ENCODE results near the gene R3HDM2. TPM values are rescaled to one million over a fixed set of nuclear protein-coding genes. Genes with fewer than 3 reads are reported as not detected.
"Not testable (repeated sequence)": the region's sequence is repeated elsewhere in the genome, so short reads cannot be mapped to it uniquely, and the experiment has no call there.

Gene R3HDM2
- total RNA-seq, 2 experiments from 2014 or later, result 22.8 to 24.2 TPM

GRCh38 chr12:57429473-57430111 lies 1.3 kb downstream of the R3HDM2 start:
- Mint-ChIP-seq H3K4me1 (peaks cover 29% of the 10 kb centered on the region), H3K9me3 (no peaks in the 10 kb centered on the region), H3K27ac (peak overlapping the region; percentile 98), H3K4me3 (peak overlapping the region; percentile 98), H3K36me3 (peaks cover 15% of the 10 kb centered on the region), H3K27me3 (peaks cover 3% of the 10 kb centered on the region)
- no peak for DNase-seq

- Mint-ChIP-seq H3K36me3 (peaks cover 17% of the 10 kb centered on the region), H3K27me3 (peaks cover 3% of the 10 kb centered on the region), H3K27ac (peak overlapping the region; percentile 98), H3K4me3 (peak overlapping the region; percentile 98), H3K4me1 (peaks cover 29% of the 10 kb centered on the region), H3K9me3 (no peaks in the 10 kb centered on the region)
- DNase-seq, result no peak
Measured at GRCh38 chr12:57428965-57429364, 1.9 kb downstream of the R3HDM2 start.

DNA sequence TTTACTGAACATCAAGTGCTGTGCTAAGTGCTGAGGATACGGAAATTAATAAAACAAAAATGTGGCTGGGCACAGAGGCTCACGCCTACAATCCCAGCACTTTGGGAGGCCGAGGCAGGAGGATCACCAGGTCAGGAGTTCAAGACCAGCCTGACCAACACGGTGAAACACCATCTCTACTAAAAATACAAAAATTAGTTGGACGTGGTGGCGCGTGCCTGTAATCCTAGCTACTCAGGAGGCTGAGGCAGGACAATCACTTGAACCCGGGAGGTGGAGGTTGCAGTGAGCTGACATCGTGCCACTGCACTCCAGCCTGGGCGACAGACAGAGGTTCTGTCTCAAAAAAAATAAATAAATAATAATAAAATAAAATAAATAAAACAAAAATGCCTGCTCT lies 3.9 kb downstream of the R3HDM2 start:
- not testable (repeated sequence) for H3K27me3 Mint-ChIP-seq, H3K9me3 Mint-ChIP-seq, H3K27ac Mint-ChIP-seq, H3K4me3 Mint-ChIP-seq, DNase-seq
- Mint-ChIP-seq H3K36me3 (peaks cover 21% of the 10 kb centered on the region), H3K4me1 (peaks cover 33% of the 10 kb centered on the region)

GRCh38 chr12:57420482-57420881 lies 10.4 kb downstream of the R3HDM2 start:
- no peaks in the 10 kb centered on the region for H3K9me3 Mint-ChIP-seq
- H3K4me1 Mint-ChIP-seq, result peaks cover 16% of the 10 kb centered on the region
- no peak overlapping the region for H3K4me3 Mint-ChIP-seq
- peaks cover 9% of the 10 kb centered on the region for H3K36me3 Mint-ChIP-seq
- no peaks in the 10 kb centered on the region for H3K27me3 Mint-ChIP-seq
- H3K27ac Mint-ChIP-seq, result no peak overlapping the region
- no peak for DNase-seq

- Mint-ChIP-seq H3K4me3 (no peak overlapping the region), H3K36me3 (peaks cover 9% of the 10 kb centered on the region), H3K4me1 (peaks cover 19% of the 10 kb centered on the region), H3K9me3 (no peaks in the 10 kb centered on the region), H3K27ac (no peak overlapping the region), H3K27me3 (no peaks in the 10 kb centered on the region)
- no peak for DNase-seq
Measured at GRCh38 chr12:57419495-57419894, 11.3 kb downstream of the R3HDM2 start.

DNA sequence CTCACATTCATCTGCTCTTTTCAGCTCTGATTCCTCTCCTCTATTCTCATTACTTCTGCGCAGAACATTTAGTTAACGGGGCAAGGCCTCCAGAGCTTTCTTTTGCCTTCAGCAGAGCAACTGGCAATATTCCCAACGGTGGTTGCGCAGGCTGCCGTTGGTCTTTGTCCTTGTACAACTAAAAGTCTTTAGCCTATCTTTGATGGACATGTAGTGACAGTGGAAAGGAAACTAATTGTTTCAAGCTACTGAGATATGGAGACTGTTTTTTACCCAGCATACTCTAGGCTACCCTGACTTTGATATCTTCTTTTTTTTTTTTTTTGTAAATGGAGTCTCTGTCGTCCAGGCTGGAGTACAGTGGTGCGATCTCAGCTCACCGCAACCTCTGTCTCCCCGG lies 12.6 kb downstream of the R3HDM2 start:
- Mint-ChIP-seq H3K4me3 (no peak overlapping the region), H3K36me3 (peaks cover 8% of the 10 kb centered on the region), H3K4me1 (peaks cover 19% of the 10 kb centered on the region), H3K9me3 (no peaks in the 10 kb centered on the region), H3K27ac (no peak overlapping the region), H3K27me3 (no peaks in the 10 kb centered on the region)
- no peak for DNase-seq

DNA sequence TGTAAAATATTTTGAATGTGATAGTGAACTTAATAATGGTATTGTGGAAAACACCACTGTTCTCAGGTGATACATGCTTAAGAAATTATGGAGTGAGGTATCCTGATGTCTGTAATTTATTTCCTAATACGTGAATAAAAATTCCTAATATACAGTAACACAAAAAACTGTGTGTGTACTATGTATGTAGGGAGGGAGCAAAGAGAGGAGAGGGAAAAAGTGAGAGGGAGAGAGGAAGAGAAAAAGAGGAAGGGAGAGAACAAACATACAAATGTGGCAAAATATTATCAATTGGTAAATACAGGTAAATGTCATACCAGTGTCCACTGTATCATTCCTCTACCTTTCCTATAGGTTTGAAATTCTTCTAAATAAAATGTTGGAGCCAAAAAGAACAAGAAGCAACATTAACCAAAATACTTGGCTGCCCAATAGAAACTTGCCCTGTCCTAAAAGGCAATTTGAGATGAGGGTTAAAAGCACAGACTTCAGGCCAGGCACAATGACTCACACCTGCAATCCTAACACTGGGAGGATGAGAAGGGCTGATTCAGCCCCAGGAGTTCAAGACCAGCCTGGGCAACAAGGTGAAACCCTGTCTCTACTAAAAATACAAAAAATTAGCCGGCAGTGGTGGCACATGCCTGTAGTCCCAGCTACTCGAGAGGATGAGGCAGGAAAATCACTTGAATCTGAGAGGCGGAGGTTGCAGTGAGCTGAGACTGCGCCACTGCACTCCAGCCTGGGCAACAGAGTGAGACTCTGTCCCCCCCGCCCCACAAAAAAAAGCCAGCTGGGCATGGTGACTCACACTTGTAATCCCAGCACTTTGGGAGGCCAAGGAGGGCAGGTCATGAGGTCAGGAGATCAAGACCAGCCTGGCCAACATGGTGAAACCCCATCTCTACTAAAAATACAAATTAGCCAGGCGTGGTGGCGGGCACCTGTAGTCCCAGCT lies 14.5 kb downstream of the R3HDM2 start:
- DNase-seq, result no peak
- Mint-ChIP-seq H3K27me3 (no peaks in the 10 kb centered on the region), H3K27ac (no peak overlapping the region), H3K9me3 (no peaks in the 10 kb centered on the region), H3K4me3 (no peak overlapping the region), H3K36me3 (peaks cover 3% of the 10 kb centered on the region), H3K4me1 (peaks cover 20% of the 10 kb centered on the region)

DNA sequence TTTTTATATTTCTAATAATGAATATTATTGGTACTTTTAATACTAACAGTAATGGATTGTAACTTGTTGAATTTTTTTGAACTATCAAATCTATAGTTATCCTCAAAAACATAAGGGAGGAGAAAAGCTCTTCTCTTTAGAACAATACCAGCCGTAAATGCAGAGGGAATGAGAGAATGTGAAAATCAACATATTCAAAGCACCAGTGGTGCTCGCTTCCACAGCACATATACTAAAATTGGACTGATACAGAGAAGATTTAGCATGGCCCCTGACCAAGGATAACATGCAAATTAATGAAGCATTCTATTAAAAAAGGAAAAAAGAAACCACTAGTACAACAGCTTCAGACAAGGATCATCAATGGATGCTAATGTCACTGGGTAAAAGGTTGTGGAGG lies 15.8 kb downstream of the R3HDM2 start:
- DNase-seq, result no peak
- peaks cover 24% of the 10 kb centered on the region for H3K4me1 Mint-ChIP-seq
- H3K4me3 Mint-ChIP-seq, result no peak overlapping the region
- H3K27ac Mint-ChIP-seq, result no peak overlapping the region
- no peaks in the 10 kb centered on the region for H3K9me3 Mint-ChIP-seq
- peaks cover 3% of the 10 kb centered on the region for H3K36me3 Mint-ChIP-seq
- H3K27me3 Mint-ChIP-seq, result no peaks in the 10 kb centered on the region

DNA sequence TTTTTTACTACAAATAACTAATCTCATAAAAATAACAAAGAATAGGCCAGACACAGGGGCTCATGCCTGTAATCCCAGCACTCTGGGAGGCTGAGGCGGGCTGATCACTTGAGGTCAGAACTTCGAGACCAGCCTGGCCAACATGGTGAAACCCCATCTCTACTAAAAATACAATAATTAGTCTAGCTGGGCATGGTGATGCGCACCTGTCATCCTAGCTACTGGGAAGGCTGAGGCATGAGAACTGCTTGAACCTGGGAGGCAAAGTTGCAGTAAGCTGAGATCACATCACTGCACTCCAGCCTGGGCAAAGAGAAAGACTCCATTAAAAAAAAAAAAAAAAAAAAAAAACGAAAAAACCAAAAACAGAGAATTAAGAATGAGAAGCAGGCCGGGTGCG lies 16.7 kb downstream of the R3HDM2 start:
- not testable (repeated sequence) for H3K27me3 Mint-ChIP-seq, DNase-seq, H3K36me3 Mint-ChIP-seq, H3K4me3 Mint-ChIP-seq, H3K27ac Mint-ChIP-seq, H3K9me3 Mint-ChIP-seq
- H3K4me1 Mint-ChIP-seq, result peaks cover 20% of the 10 kb centered on the region

GRCh38 chr12:57410534-57410933 lies 20.3 kb downstream of the R3HDM2 start:
- no peak overlapping the region for H3K27ac Mint-ChIP-seq
- H3K36me3 Mint-ChIP-seq, result peaks cover 6% of the 10 kb centered on the region
- H3K4me3 Mint-ChIP-seq, result no peak overlapping the region
- H3K9me3 Mint-ChIP-seq, result no peaks in the 10 kb centered on the region
- peaks cover 16% of the 10 kb centered on the region for H3K4me1 Mint-ChIP-seq
- no peak for DNase-seq
- H3K27me3 Mint-ChIP-seq, result no peaks in the 10 kb centered on the region

- peaks cover 11% of the 10 kb centered on the region for H3K4me1 Mint-ChIP-seq
- DNase-seq, result no peak
- no peak overlapping the region for H3K4me3 Mint-ChIP-seq
- H3K27ac Mint-ChIP-seq, result no peak overlapping the region
- H3K27me3 Mint-ChIP-seq, result no peaks in the 10 kb centered on the region
- peaks cover 2% of the 10 kb centered on the region for H3K36me3 Mint-ChIP-seq
- H3K9me3 Mint-ChIP-seq, result no peaks in the 10 kb centered on the region
Measured at GRCh38 chr12:57404966-57405640, 25.7 kb downstream of the R3HDM2 start.

DNA sequence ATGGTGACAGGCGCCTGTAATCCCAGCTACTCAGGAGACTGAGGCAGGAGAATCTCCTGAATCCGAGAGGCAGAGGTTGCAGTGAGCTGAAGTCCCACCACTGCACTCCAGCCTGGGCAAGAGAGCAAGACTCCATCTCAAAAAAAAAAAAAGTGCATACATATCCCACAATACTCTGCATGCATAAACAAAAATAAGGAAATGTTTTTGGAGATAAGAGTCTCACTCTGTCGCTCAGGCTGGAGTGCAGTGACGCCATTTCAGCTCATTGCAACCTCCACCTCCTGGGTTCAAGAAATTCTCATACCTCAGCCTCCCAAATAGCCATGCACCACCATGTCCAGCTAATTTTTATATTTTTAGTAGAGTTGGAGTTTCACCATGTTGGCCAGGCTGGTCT lies 28.7 kb downstream of the R3HDM2 start:
- DNase-seq, H3K27me3 Mint-ChIP-seq, H3K4me3 Mint-ChIP-seq, H3K36me3 Mint-ChIP-seq, H3K9me3 Mint-ChIP-seq, H3K27ac Mint-ChIP-seq: not testable (repeated sequence)
- peaks cover 13% of the 10 kb centered on the region for H3K4me1 Mint-ChIP-seq

- Mint-ChIP-seq H3K27me3 (no peaks in the 10 kb centered on the region), H3K4me1 (peaks cover 13% of the 10 kb centered on the region), H3K36me3 (peaks cover 2% of the 10 kb centered on the region), H3K4me3 (no peak overlapping the region), H3K27ac (no peak overlapping the region), H3K9me3 (no peaks in the 10 kb centered on the region)
- DNase-seq, result no peak
Measured at GRCh38 chr12:57401165-57401564, 29.7 kb downstream of the R3HDM2 start.

DNA sequence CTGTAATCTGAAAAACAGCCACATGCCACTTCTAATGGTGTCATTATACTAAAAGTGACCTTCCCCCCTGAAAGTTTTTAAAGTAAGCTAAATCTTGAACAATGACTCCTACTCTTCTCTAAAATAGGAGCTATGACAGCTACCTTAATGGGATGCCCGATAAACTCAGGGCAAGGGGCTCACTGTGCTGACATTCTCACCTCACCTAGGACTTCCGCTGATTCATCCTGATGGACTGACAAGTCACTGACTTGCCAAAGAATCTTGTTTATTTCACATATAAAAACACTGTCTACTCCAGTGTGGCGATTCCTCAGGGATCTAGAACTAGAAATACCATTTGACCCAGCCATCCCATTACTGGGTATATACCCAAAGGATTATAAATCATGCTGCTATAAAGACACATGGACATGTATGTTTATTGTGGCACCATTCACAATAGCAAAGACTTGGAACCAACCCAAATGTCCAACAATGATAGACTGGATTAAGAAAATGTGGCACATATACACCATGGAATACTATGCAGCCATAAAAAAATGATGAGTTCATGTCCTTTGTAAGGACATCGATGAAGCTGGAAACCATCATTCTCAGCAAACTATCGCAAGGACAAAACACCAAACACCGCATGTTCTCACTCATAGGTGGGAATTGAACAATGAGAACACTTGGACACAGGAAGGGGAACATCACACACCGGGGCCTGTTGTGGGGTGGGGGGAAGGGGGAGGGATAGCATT lies 31.0 kb downstream of the R3HDM2 start:
- DNase-seq, H3K4me3 Mint-ChIP-seq, H3K36me3 Mint-ChIP-seq, H3K4me1 Mint-ChIP-seq, H3K27me3 Mint-ChIP-seq, H3K27ac Mint-ChIP-seq, H3K9me3 Mint-ChIP-seq: not testable (repeated sequence)

DNA sequence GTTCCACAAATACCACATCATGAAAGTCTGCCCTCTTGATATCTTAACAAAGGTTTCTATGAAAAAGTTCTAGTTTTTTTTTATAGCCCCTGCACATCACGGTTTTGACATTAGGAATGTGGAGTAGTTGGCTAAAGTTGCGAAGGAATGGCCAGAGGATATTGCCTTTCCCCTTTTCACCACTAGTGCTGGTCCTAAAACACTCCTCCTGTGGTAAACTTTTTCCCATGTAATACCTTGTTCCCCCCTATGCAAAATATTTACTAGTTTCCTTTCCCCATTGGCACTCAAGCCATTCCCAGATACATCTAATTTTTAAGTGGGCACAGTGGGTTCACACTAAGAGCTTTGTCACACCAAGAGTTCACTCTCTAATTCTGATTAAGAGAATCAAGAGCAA lies 33.4 kb downstream of the R3HDM2 start:
- Mint-ChIP-seq H3K4me1 (peaks cover 6% of the 10 kb centered on the region), H3K36me3 (peaks cover 17% of the 10 kb centered on the region), H3K27me3 (no peaks in the 10 kb centered on the region), H3K4me3 (no peak overlapping the region), H3K27ac (peak overlapping the region; percentile 38), H3K9me3 (no peaks in the 10 kb centered on the region)
- no peak for DNase-seq

All from activated naive CD8-positive, alpha-beta T cell treated with anti-CD3 and anti-CD28 coated beads for 36 hours (primary cell).